Measurements from ENCODE around the gene CYB561A3. TPM values are rescaled to one million over a fixed set of nuclear protein-coding genes. Genes with fewer than 3 reads are reported as not detected.

Gene CYB561A3
- total RNA-seq, 1 experiment from 2014 or later, result 21.7 TPM

DNA sequence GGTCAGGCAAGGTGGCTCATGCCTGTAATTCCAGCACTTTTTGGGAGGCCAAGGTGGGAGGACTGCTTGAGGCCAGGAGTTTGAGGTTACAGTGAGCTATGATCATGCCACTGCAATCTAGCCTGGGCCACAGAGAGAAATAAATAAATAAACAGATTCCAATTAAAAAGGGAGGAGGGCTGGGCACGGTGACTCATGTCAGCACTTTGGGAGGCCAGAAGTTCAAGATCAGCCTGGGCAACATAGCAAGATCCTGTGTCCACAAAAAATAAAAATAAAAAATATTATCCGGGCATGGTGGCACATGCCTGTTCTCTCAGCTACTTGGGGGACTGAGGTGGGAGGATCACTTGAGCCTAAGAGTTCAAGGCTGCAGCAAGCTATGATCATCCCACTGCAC lies 7.5 kb downstream of the CYB561A3 start:
- no peaks in the 10 kb centered on the region for H3K79me1 ChIP-seq (ENCODE audit: insufficient read depth, low read depth, low read length, poor library complexity, severe bottlenecking)
- no peaks in the 10 kb centered on the region for H3K4me1 Mint-ChIP-seq
- no peak overlapping the region for H3K23ac ChIP-seq (ENCODE audit: insufficient read length, low read depth, low read length)
- no peak overlapping the region for H3K4me2 ChIP-seq (ENCODE audit: insufficient read depth, insufficient read length, low read length)
- H3T11ph ChIP-seq (ENCODE audit: low read length), result no peak overlapping the region
- H3K27ac Mint-ChIP-seq, result no peak overlapping the region; a peak in 1 of 7 replicates
- H3K4me3 Mint-ChIP-seq, result no peak overlapping the region
- no peak overlapping the region for H2BK120ac ChIP-seq (ENCODE audit: low read depth, low read length, poor library complexity, severe bottlenecking)
- no peaks in the 10 kb centered on the region for H3K4me1 ChIP-seq (ENCODE audit: insufficient read depth, low read length)
- peaks cover 5 to 33% (median 22%) of the 10 kb centered on the region in 3 experiments; a peak in 6 of 7 replicates for H3K36me3 Mint-ChIP-seq (ENCODE audit: insufficient read depth in 1 of 3, low read depth in 3 of 3)
- H3K4ac ChIP-seq (ENCODE audit: low read depth, low read length), result no peak overlapping the region
- H2AFZ ChIP-seq (ENCODE audit: low read length), result no peak overlapping the region
- H3K56ac ChIP-seq (ENCODE audit: insufficient read length, low read depth, low read length), result no peak overlapping the region
- H4K91ac ChIP-seq (ENCODE audit: insufficient read length, low read depth, low read length), result no peak overlapping the region
- no peak for DNase-seq
- no peak overlapping the region for H2BK20ac ChIP-seq (ENCODE audit: low read depth, low read length, poor library complexity, severe bottlenecking)
- H3K9me3 ChIP-seq (ENCODE audit: control insufficient read depth, low read depth, low read length), result no peaks in the 10 kb centered on the region
- no peaks in the 10 kb centered on the region for H3K79me2 ChIP-seq (ENCODE audit: insufficient read depth, low read length)
- no peak overlapping the region for H3K14ac ChIP-seq (ENCODE audit: insufficient read depth, low read length)
- H3K27me3 Mint-ChIP-seq (ENCODE audit: low read depth), result no peaks in the 10 kb centered on the region
- no peak overlapping the region for H2BK12ac ChIP-seq (ENCODE audit: insufficient read length, low read depth, low read length)
- no peaks in the 10 kb centered on the region for H3K23me2 ChIP-seq (ENCODE audit: insufficient read length, low read depth, low read length, poor library complexity, severe bottlenecking)
- no peak overlapping the region for H3K9ac ChIP-seq (ENCODE audit: extremely low read depth, insufficient read length, low read length)
- no peak overlapping the region for H2AK5ac ChIP-seq (ENCODE audit: insufficient read length, low read length)
- H3K27me3 ChIP-seq (ENCODE audit: insufficient read depth, low read length), result no peaks in the 10 kb centered on the region
- no peak overlapping the region for H4K5ac ChIP-seq (ENCODE audit: insufficient read length, low read depth, low read length)
- no CpG with 5 or more reads among the region's 2 CpGs for WGBS (ENCODE audit: extremely low coverage, insufficient read length, low lambda C conversion rate)
- no peak overlapping the region for H3K18ac ChIP-seq (ENCODE audit: insufficient read length, low read depth, low read length)
- no peak overlapping the region for H2BK15ac ChIP-seq (ENCODE audit: low read depth, low read length)
- no peak overlapping the region for H2BK5ac ChIP-seq (ENCODE audit: insufficient read length, low read length)
- TF ChIP-seq, protein P1, sequence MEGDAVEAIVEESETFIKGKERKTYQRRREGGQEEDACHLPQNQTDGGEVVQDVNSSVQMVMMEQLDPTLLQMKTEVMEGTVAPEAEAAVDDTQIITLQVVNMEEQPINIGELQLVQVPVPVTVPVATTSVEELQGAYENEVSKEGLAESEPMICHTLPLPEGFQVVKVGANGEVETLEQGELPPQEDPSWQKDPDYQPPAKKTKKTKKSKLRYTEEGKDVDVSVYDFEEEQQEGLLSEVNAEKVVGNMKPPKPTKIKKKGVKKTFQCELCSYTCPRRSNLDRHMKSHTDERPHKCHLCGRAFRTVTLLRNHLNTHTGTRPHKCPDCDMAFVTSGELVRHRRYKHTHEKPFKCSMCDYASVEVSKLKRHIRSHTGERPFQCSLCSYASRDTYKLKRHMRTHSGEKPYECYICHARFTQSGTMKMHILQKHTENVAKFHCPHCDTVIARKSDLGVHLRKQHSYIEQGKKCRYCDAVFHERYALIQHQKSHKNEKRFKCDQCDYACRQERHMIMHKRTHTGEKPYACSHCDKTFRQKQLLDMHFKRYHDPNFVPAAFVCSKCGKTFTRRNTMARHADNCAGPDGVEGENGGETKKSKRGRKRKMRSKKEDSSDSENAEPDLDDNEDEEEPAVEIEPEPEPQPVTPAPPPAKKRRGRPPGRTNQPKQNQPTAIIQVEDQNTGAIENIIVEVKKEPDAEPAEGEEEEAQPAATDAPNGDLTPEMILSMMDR (conservative IDR thresholded peaks at IDR 0.05), result no peak
- H3K9me3 Mint-ChIP-seq, result no peaks in the 10 kb centered on the region
- H3K27ac ChIP-seq (ENCODE audit: insufficient read length, low read depth, low read length), result no peak overlapping the region
- no peaks in the 10 kb centered on the region for H4K20me1 ChIP-seq (ENCODE audit: control insufficient read depth, insufficient read depth, insufficient read length)
- H4K8ac ChIP-seq (replicated peaks; ENCODE audit: insufficient read length, low read depth, low read length), result no peak overlapping the region
